PC-9 (cell line): Measurements from ENCODE around the gene DNAJC21.

ENCODE experiments used
- CTCF ChIP-seq: fragments of 200-600 bp; sonication (generic); conservative IDR thresholded peaks from 2 replicates; pipeline ENCODE4 v1.6.1; 2017; ENCODE audit warnings: mixed run types, antibody characterized with exemption, mild to moderate bottlenecking, moderate library complexity
- EZH2 ChIP-seq: fragments of 200-600 bp; sonication (generic); IDR thresholded peaks from 2 replicates; pipeline ENCODE4 v1.8.0; 2017; ENCODE audit warnings: antibody characterized with exemption, low read depth

- TF ChIP-seq CTCF, result no peak
- TF ChIP-seq EZH2, result no peak
Measured at GRCh38 chr5:34927785-34928184, 1.6 kb upstream of the DNAJC21 start.
